IMR-90 (cell line): Measurements from ENCODE around the gene PHKB.

Experiments
- MAZ ChIP-seq: IDR thresholded peaks from 2 replicates; pipeline ENCODE4 v1.6.1; 2012; ENCODE audit warnings: low read depth, mild to moderate bottlenecking, low read length, improper control_type of control experiment, moderate library complexity, borderline replicate concordance
- MXI1 ChIP-seq: IDR thresholded peaks from 2 replicates; pipeline ENCODE4 v1.6.1; 2012; ENCODE audit warnings: low read depth, mild to moderate bottlenecking, low read length, moderate library complexity, borderline replicate concordance

DNA sequence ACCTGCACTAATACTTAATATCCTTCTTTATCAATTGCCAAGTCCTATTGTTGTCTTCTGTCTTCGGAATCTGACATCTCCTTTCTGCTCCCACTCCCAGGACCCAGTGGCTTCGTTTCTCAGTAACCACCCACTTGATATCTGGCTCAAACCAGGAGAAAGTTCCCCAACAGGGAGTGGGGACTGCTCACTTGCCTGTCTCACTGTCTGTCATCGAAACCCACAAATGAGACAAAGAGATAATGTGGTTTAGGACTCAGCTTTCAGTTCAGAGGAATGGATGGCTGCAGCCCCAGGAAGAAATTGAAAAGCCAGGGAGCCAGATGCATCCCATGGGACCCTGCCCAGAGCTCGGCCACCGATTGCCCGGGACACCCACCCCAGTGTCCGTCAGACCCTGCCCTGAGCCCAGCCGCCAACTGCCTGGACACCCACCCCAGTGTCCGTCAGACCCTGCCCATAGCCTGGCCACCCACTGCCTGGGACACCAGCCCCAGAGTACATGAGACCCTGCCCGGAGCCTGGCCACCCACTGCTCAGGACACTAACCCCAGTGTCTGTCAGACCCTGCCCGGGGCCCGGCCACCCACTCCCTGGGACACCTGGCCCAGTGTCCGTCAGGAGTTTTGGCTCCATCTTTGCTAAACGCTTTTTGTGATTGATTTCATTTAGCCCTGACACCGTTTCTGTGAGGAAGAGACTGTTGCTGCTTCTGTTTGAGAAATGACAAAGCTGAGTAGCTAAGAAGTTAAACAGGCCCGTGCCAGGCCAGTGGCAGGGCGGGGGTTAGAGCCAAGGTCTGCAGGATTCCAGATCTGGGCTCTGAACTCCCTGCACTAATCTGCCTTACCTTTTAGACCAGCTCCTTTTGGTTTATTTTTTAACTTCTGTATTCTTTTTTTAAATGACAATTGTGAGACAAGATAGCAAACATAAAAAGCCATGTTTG, 251.4 kb downstream of the PHKB start:
- no peak for TF ChIP-seq MAZ
- no peak for TF ChIP-seq MXI1
